GM21528 (cell line): ENCODE results near the gene CCDC178.

ENCODE experiments used
- ATAC-seq: cut with Tn5 transposase; IDR thresholded peaks from one replicate; pipeline ENCODE4 v1.9.1; 2021; ENCODE audit warnings: mild to moderate bottlenecking, moderate library complexity; ENCODE audit not compliant: unreplicated experiment, low FRiP score

The CCDC178 gene

GRCh38 chr18:32893915-32894314 is 546.6 kb downstream of the CCDC178 start:
- no peak for ATAC-seq

DNA sequence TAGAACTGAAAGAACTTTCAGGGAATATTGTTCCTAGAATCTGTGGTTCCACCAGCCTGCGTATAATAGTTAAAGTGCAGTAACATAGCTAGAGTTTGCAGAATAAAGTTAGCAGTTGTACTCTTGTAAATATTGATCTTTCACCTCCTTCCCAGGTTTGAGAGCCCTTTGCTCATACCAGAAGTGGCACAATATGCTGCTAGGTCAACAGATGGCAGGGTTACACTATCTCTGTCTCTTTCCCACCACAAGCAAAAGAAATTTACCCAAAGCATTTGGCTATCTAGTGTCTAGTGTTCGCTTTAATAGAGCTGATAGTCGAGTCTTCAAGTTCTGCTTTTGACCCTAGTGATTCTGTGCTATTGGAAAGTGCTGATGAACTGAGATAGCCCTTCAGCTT is 548.7 kb downstream of the CCDC178 start:
- no peak for ATAC-seq

DNA sequence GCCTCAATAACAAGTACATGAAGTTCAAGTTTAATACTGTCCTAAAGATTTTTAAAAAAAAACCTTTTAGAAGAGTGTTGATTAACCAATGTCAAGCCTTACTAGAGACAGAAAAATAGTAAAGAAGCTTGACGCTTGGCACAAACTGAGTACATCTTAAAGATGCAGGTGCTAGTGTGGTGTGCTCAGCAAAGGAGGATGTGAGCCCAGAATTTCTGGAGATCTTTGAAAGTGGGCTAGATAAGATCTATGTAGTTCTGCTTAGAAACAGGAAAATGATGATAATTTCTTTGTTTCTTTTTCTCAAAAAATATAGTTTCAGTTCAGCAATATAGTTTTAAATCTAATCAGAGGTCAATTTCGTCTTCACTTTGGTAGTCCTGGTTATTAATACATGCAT is 549.4 kb downstream of the CCDC178 start:
- no peak for ATAC-seq

DNA sequence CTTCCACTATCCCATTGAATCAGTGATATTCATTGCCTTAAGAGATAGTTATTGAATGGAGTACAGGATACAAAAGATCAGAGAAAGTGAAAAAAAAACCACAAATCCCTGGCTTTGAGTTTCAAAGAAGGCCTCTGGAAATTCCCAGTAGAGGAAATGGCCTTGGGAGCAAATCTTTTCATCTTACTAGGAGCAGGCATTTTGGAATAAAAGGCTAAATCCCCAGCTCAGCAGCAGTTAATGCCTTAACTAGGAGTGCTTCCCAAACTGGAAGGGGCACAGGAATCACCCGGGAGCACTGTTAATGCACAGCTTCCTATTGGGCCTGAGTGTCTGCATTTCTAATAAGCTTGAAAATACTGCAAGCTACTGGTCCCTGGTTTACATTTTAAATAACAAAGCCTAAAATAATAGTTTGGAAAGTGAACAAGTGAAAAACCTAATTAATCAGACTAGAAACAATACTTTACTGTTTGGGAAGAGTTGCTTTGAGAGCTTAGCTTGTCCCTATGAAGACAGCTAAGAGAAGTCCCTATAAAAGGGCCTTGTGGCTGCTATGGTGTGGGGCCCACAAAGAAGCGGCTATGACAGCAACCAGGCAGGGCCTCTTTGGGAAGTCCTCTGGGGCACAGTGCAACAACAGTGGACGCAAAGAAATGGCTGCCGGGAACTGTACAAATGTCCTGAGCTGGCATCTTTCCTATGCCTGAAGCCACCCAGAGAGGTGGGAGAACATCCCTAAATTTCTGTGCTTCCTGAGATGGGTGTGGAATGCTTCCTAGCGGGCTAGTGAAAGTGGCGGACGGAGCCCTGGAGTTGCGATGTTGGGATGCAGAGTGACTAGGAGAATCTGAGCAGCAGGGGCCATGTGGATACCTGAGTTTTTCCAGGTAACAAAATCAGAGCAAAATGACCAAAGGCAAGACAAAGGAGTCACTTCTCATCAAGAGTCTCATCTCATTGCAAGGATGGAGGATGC is 550.6 kb downstream of the CCDC178 start:
- ATAC-seq = no peak

- no peak for ATAC-seq
Measured at GRCh38 chr18:32888306-32888705, 552.2 kb downstream of the CCDC178 start.
